Activated effector memory CD4-positive, alpha-beta T cell treated with anti-CD3 and anti-CD28 coated beads, Interleukin-2, amount 50 U/mL, for 16 hours (primary cell): ENCODE data around the gene LENG9.

Experiments
- DNase-seq: peaks from one replicate; pipeline ENCODE4 v3.0.0-alpha.2; 2020

The LENG9 gene

DNA sequence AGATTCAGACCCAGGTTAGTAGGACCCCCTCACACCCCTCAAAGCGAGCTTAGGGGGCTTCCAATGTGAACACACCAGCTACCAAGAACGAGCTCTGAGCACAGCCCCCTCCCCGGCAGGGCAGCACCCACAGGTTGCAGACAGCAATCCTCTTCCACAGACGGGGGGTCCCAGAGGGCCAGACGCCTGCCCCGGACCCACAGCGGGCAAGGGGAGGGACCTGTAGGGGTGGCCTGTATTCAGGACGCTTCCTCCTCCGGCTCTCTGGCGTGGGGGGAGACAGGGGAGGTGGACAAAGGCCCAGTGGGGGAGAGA lies 43.6 kb downstream of the LENG9 start:
- DNase-seq, result no peak

DNA sequence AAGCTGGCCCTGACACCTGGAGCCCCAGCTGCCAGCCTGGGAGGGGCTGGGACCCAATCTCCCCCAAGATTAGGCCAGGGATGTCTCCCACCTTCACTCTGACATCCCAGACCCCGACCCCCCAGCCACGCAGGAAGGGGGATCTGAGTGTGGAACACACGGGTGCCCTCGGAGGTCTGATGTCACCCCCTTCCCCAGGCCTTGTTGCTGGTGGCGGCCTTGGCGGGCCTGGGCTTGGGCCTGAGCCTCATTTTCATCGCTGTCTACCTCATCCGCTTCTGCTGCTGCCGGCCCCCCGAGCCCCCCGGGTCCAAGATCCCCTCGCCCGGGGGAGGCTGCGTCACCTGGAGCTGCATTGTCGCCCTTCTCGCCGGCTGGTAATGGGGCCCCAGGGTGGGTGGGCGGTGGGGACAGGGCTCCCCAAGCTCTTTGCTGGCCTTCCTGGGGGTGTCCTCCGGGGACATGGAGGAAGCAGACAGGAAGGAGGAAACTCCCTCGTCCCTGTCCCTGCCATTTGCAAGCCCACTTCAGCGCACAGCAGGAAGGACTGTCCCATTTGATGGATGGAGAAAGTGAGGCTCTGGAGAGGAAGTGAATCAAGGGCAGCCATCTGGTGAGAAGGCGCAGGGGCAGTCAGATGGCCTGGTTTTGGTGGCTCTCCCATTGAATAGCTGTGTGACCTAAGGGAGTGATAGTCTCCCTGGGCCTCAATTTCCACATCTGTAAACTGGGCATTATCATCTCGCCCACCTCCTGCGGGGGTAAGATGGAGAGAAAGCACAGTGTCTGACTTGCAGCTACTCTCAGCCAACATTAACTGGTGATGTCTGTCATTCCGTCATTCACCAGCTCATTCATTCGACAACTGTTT lies 44.4 kb downstream of the LENG9 start:
- DNase-seq, result no peak

DNA sequence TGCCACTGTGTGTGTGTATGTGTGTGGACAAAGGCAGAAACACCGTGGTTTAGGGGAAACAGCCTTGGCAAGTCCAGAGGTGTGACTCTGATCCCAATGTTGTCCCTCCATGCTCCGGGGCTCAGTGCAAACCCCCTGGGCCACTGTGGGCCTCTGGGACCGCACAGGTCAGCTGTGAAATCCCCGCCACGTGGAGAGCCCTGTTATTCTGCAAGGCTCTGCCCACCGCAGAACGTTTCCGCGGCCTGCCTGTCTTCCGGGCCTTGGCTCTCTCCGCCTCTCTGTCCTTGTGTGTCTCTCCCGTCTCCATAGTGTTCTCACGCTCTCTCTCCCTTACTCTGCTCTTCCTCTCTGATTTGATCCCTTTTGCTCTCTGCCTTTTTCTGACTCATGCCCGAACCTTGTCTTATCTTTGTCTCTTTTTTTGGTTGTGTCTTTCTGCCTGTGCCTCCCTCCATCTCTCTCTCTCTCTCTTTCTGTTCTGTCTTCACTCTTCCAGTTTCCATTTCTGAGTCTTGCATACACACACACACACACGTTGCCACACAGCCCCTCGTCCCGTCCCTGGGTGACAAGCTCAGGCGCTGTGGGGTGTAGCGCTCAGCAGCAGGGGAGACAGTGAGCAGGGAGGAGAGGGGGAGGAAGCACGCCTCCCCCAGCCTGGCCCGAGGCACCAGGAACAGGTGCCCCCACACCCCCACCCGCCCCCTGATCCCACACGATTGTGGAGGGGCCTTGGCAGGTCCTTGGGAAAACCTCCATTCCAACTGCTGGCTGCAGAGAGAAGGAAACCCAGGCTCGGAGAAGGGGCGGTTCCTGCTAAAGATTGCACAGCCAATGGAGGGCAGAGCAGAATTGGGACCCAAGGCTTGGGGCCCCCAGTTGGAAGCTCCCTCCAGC lies 45.3 kb downstream of the LENG9 start:
- no peak for DNase-seq

DNA sequence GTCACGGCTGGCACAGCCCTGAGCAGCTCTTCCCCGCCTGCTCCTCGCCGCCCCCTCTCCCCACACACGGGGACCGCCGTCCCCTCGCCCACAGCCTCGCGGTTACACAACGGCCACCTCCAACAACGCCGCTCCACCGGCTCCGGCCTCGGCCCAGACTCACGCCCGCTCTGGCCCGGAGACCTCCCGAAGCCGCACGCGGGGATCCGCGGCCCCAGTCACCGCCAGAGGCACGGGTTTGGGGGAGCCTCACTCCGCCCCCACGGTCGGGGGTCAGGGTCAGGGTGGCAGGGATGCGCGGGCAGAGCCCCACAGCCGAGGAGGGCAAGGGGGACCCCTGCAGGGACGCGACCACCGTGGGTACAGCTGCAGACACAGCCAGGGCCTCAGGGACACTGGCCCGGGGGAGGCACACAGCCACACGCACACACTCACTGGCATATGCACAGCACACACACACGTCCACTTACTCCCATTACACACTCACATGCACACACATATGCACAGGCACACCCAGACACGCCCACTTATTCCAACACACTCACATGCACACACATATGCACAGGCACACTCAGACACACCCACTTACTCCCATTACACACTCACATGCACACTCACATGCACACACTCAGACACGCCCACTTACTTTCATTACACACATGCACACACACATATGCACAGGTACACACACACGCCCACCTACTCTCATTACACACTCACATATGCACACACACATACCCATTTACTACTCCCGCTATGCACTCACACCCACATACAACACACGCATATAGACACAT lies 46.7 kb downstream of the LENG9 start:
- no peak for DNase-seq

DNA sequence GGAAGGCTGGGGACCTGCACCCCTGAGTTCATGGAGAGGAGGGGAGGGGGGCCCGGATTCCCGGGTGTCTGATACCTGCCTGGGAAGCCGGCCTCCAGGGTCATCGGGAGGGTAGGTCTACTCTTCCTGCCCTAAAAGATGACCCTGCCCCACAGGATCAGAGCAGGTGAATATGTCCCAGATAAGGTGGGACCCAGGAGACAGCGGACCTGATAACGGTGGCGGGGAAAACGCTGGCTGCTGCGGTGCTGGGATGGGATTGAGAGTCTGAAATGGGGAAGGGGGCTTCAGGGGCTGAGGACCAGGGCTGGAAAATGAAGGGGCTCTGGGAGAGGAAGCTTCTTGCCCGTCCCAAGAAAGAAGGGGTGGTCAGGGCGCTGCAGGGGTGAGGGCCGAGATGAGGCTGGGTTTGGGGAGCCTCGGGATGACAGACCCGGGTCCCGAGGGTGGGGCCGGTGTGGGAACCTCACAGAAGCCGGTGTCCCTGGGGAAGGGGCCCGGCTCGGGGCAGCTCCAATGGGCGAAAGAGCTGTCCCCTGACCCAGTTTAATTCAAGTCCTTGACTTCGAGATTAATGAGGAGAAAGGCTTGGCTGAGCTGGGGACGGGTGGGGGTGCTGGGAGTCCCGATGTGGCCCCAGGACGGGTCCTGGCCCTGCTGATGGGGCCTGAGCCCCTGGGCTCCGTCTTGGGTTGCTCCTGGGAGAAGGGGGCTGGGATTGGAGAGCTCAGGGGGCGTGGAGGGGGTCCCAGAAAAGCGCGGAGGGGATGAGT lies 47.5 kb downstream of the LENG9 start:
- no peak for DNase-seq

DNA sequence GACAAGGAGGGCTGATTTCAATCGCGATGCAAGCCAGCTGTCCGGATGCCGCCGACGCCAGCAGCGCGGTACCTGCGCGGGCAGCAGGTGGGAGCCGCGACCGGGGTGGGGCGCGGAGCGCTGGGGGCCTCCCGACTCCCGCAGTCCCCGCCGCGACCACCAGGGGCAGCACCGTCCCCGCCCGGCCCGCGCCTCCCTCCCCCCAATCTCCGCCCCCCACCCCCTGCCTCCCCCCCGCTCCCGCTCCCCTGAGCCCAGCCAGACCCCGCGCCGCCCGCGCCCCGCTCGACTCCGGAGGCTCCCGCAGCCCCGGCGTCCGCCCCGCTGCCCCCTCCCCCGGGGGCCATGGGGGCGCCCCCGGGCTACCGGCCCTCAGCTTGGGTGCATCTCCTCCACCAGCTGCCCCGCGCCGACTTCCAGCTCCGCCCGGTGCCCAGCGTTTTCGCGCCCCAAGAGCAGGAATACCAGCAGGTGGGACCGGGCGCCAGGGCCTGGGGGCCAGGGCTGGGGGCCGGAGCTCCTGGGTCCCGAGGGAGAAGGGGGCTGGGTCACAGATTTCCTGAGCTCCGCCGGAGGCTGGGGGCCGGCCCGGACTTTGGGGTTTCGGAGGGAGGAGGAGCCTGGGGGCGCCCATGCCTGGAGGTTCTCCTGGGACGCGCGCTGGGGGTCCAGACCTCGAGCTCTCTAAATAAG lies 48.2 kb downstream of the LENG9 start, which contains the start of gene TTYH1:
TSS of gene TTYH1 (plus strand) at position 257 of the 693 bp plus-strand sequence. CDS start at position 346, 89 bp downstream.
- DNase-seq, result peak; percentile 70

DNA sequence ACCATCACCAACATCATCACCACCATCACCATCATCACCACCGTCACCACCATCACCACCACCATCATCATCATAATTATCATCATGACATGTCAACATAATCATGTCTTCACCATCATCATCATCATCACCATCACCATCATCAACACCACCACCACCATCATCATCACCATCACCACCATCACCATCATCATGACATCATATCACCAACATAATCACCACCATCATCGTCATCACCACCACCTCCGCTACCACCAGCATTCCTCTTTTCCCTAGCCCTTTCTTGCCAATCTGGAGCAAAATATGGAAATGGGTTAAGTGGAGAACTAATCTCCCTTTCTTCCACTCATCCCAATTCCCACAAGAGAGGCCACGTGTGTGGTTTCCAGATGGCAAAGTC lies 49.4 kb downstream of the LENG9 start:
- no peak for DNase-seq

DNA sequence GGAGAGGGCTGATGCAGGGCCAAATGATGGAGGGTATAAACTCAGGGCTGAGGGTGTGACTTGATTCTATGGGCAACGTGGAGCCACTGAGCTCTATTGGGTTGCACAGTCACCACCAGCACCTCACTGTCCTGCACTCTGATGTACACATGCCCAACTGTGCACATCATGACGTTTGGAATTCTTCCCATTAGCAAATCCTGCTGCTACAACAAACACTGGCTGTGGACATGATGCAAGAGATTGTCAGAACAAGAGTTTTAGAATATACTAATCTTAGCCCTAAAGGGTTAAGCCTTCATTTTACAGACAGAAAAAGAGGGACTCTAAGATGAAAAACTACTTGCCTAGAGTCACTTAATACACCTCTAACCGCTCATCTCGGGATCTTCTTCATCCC lies 50.7 kb downstream of the LENG9 start:
- DNase-seq, result no peak
